Mammary epithelial cell (primary cell): ENCODE data around the gene PM20D1.

ENCODE experiments used
- CTCF ChIP-seq, 2 donors: IDR thresholded peaks in 1 of 2; conservative IDR thresholded peaks in 1 of 2; 2 replicates each; pipeline ENCODE4 v1.5.1; 2011 to 2012; ENCODE audit warnings: inconsistent platforms in 2 of 2, low read length in 2 of 2, mild to moderate bottlenecking in 2 of 2, control low read depth in 1 of 2, low read depth in 1 of 2; ENCODE audit not compliant: insufficient read depth in 1 of 2; ENCODE audit errors: extremely low read depth in 1 of 2
- EZH2 ChIP-seq: IDR thresholded peaks from 2 replicates; pipeline ENCODE4 v1.6.1; 2012; ENCODE audit warnings: low read length, inconsistent platforms, borderline replicate concordance

- TF ChIP-seq CTCF (conservative IDR thresholded peaks at IDR 0.05 in 1 of 2, IDR thresholded peaks at IDR 0.05 in 1 of 2; ENCODE audit: extremely low read depth in 1 of 2, insufficient read depth in 1 of 2, low read depth in 1 of 2, low read length in 2 of 2), result no peak
- no peak for TF ChIP-seq EZH2
These were observed 11.6 kb upstream of the PM20D1 start for GRCh38 chr1:205861540-205861939.
